Thyroid gland (tissue), 4 donors: Measurements from ENCODE around the gene CGN.

ENCODE experiments used
- POLR2A ChIP-seq, 2 donors: fragments of 450-650 bp; IDR thresholded peaks; one replicate each; pipeline ENCODE4 v1.6.1; 2017; ENCODE audit warnings: antibody characterized with exemption in 2 of 2, mild to moderate bottlenecking in 2 of 2, moderate library complexity in 1 of 2
- TF ChIP-seq, protein P1 (sequence below), 6 experiments: fragments of 200-600 bp in 3 of 6; fragments of 450-650 bp in 3 of 6; sonication (generic) in 3 of 6; IDR thresholded peaks; one replicate each; pipeline ENCODE4 v1.5.1; 2016 to 2019; ENCODE audit warnings: antibody characterized with exemption in 6 of 6, mild to moderate bottlenecking in 2 of 6, inconsistent platforms in 1 of 6, moderate library complexity in 1 of 6

DNA sequence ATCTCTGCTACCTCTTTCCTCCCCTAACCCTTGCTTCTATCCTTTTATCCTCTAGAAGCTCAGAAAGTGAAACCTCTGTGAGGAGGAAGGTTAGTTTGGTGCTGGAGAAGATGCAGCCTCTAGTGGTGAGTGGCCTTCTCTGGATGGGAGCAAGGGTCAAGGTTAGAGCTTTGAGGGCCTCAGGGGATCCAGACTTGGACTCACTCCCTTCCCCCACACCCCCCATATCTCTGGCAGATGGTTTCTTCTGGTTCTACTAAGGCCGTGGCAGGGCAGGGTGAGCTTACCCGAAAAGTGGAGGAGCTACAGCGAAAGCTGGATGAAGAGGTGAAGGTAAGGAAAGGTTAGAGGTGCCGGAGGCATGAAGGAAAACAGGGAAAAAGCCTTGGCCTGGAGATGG lies 9.2 kb downstream of the CGN start:
- TF ChIP-seq, protein P1, sequence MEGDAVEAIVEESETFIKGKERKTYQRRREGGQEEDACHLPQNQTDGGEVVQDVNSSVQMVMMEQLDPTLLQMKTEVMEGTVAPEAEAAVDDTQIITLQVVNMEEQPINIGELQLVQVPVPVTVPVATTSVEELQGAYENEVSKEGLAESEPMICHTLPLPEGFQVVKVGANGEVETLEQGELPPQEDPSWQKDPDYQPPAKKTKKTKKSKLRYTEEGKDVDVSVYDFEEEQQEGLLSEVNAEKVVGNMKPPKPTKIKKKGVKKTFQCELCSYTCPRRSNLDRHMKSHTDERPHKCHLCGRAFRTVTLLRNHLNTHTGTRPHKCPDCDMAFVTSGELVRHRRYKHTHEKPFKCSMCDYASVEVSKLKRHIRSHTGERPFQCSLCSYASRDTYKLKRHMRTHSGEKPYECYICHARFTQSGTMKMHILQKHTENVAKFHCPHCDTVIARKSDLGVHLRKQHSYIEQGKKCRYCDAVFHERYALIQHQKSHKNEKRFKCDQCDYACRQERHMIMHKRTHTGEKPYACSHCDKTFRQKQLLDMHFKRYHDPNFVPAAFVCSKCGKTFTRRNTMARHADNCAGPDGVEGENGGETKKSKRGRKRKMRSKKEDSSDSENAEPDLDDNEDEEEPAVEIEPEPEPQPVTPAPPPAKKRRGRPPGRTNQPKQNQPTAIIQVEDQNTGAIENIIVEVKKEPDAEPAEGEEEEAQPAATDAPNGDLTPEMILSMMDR (IDR thresholded peaks at IDR 0.05): no peak
- no peak for TF ChIP-seq POLR2A (IDR thresholded peaks at IDR 0.05)
